ENCODE results near the gene ZYX.

The ZYX gene

GRCh38 chr7:143362131-143363015, 18.8 kb upstream of the ZYX start, which contains the start of gene FAM131B:
FAM131B (minus strand) TSS chr7:143362713; CDS start chr7:143362603, 110 bp downstream.
- no peak for DNase-seq (ENCODE audit: low read depth in 1 of 2, low spot score in 1 of 2)

GRCh38 chr7:143363016-143363937, 17.9 kb upstream of the ZYX start:
- no peak for DNase-seq (ENCODE audit: low read depth in 1 of 2, low spot score in 1 of 2)

GRCh38 chr7:143367972-143368371, 13.2 kb upstream of the ZYX start:
- DNase-seq (ENCODE audit: low read depth in 1 of 2, low spot score in 1 of 2): no peak

GRCh38 chr7:143368387-143368786, 12.8 kb upstream of the ZYX start:
- no peak for DNase-seq (ENCODE audit: low read depth in 1 of 2, low spot score in 1 of 2)

GRCh38 chr7:143369678-143370651, 11.2 kb upstream of the ZYX start:
- no peak for DNase-seq (ENCODE audit: low read depth in 1 of 2, low spot score in 1 of 2)

- peak in 1 of 2 donors; percentile 35 for DNase-seq (ENCODE audit: low read depth in 1 of 2, low spot score in 1 of 2)
These were observed 9.1 kb upstream of the ZYX start for GRCh38 chr7:143372070-143372469.

- no peak for DNase-seq (ENCODE audit: low read depth in 1 of 2, low spot score in 1 of 2)
These were observed 7.8 kb upstream of the ZYX start for GRCh38 chr7:143373255-143373794.

- no peak for DNase-seq (ENCODE audit: low read depth in 1 of 2, low spot score in 1 of 2)
These were observed 6.6 kb upstream of the ZYX start for GRCh38 chr7:143374561-143374960.

- no peak for DNase-seq (ENCODE audit: low read depth in 1 of 2, low spot score in 1 of 2)
These were observed 5.7 kb upstream of the ZYX start for GRCh38 chr7:143375298-143376034.

- no peak for DNase-seq (ENCODE audit: low read depth in 1 of 2, low spot score in 1 of 2)
These were observed 4.7 kb upstream of the ZYX start for GRCh38 chr7:143376396-143376795.

GRCh38 chr7:143379611-143380259, 1.4 kb upstream of the ZYX start:
- DNase-seq (ENCODE audit: low read depth in 1 of 2, low spot score in 1 of 2): no peak

- DNase-seq (ENCODE audit: low read depth in 1 of 2, low spot score in 1 of 2): peak; percentile 82 to 84
These were observed 892 bp upstream of the ZYX start for GRCh38 chr7:143380260-143380645.

GRCh38 chr7:143381427-143382125, 431 bp downstream of the ZYX start:
- no peak for DNase-seq (ENCODE audit: low read depth in 1 of 2, low spot score in 1 of 2)

- no peak for DNase-seq (ENCODE audit: low read depth in 1 of 2, low spot score in 1 of 2)
These were observed 1.1 kb downstream of the ZYX start for GRCh38 chr7:143382126-143382790.

GRCh38 chr7:143382791-143383641, 1.9 kb downstream of the ZYX start:
- no peak for DNase-seq (ENCODE audit: low read depth in 1 of 2, low spot score in 1 of 2)

GRCh38 chr7:143383642-143383957, 2.5 kb downstream of the ZYX start:
- DNase-seq (ENCODE audit: low read depth in 1 of 2, low spot score in 1 of 2): no peak

GRCh38 chr7:143384148-143384547, 3.0 kb downstream of the ZYX start:
- DNase-seq (ENCODE audit: low read depth in 1 of 2, low spot score in 1 of 2): no peak

Measured in activated CD4-positive, alpha-beta T cell treated with anti-CD3 and anti-CD28 coated beads, Interleukin-2, amount 50 U/mL, for 24 hours (primary cell).